Measurements from ENCODE around the gene NRXN3. TPM values are rescaled to one million over a fixed set of nuclear protein-coding genes. Genes with fewer than 3 reads are reported as not detected.

The NRXN3 gene
- total RNA-seq, 4 donors from 2014 or later, result 0.19 to 1.4 (median 0.40) TPM

GRCh38 chr14:79419571-79420327, 1249.6 kb downstream of the NRXN3 start:
- ATAC-seq (ENCODE audit: low FRiP score) (no peak), DNase-seq (ENCODE audit: low spot score) (no peak)
- TF ChIP-seq, protein P1, sequence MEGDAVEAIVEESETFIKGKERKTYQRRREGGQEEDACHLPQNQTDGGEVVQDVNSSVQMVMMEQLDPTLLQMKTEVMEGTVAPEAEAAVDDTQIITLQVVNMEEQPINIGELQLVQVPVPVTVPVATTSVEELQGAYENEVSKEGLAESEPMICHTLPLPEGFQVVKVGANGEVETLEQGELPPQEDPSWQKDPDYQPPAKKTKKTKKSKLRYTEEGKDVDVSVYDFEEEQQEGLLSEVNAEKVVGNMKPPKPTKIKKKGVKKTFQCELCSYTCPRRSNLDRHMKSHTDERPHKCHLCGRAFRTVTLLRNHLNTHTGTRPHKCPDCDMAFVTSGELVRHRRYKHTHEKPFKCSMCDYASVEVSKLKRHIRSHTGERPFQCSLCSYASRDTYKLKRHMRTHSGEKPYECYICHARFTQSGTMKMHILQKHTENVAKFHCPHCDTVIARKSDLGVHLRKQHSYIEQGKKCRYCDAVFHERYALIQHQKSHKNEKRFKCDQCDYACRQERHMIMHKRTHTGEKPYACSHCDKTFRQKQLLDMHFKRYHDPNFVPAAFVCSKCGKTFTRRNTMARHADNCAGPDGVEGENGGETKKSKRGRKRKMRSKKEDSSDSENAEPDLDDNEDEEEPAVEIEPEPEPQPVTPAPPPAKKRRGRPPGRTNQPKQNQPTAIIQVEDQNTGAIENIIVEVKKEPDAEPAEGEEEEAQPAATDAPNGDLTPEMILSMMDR (IDR thresholded peaks at IDR 0.05), result no peak

DNA sequence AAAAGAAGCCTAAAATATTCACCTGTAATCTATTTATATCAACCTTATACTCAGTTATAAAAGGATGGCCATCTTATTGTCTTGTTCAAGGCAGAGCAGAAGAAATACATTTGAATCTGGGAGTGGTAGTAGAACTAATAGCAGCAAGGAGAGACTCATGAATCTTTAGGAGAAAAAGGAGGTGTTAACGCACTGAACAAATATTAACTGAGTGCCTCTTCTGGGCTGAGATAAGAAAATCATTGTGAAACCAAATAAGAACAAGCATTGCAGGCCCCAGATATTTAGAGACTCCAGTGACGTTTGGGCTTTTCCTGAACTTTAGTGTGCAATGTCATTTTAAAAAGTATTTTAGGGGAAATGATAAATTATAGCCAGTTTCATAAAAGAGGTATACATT, 1250.6 kb downstream of the NRXN3 start:
- no peak for DNase-seq (ENCODE audit: low spot score)
- ATAC-seq (ENCODE audit: low FRiP score), result no peak
- TF ChIP-seq, protein P1 (IDR thresholded peaks at IDR 0.05), result no peak

DNA sequence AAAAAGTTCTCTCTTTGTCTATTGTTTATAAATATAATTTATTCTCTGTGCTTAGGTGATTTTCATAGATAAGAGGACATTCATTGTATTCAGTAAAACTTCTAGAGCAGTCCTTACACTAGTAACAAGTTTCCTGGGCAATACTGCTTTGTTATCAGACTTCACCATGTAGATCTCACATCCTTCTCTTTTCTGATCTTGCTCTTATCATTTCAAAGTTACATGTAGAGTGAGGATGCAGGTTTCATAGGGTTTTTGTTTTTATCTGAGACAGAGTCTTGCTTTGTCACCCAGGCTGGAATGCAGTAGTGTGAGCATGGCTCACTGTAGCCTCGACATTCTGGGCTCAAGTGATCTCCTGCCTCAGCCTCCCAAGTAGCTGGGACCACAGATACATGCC, 1251.6 kb downstream of the NRXN3 start:
- no peak for ATAC-seq (ENCODE audit: low FRiP score)
- no peak for DNase-seq (ENCODE audit: low spot score)
- TF ChIP-seq, protein P1 (IDR thresholded peaks at IDR 0.05), result no peak

DNA sequence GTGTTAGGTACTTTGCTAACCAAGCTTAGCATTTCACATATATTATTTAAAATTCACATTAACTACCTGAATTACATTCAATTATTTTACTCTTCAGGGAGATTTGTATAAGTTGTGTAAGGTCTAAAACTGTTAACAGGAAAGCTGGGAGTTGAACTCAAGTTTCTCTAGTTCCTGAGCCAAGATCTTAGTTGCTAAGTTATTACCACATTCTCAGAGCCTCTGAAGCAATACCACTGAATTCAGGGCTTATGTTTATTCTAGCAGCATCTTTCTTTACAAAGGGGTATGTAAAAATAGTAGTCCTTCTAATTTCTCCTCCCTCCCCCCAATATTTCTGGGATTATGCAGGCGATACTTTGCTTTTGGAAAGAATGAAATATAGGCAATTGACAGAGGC, 1254.3 kb downstream of the NRXN3 start:
- TF ChIP-seq, protein P1 (IDR thresholded peaks at IDR 0.05), result no peak
- DNase-seq (ENCODE audit: low spot score) (no peak), ATAC-seq (ENCODE audit: low FRiP score) (no peak)

GRCh38 chr14:79426103-79426755, 1256.1 kb downstream of the NRXN3 start:
- DNase-seq (ENCODE audit: low spot score) (no peak), ATAC-seq (ENCODE audit: low FRiP score) (no peak)
- TF ChIP-seq, protein P1 (IDR thresholded peaks at IDR 0.05), result no peak

GRCh38 chr14:79432640-79433039, 1262.5 kb downstream of the NRXN3 start:
- ATAC-seq (ENCODE audit: low FRiP score) (no peak), DNase-seq (ENCODE audit: low spot score) (no peak)
- TF ChIP-seq, protein P1 (IDR thresholded peaks at IDR 0.05), result no peak

DNA sequence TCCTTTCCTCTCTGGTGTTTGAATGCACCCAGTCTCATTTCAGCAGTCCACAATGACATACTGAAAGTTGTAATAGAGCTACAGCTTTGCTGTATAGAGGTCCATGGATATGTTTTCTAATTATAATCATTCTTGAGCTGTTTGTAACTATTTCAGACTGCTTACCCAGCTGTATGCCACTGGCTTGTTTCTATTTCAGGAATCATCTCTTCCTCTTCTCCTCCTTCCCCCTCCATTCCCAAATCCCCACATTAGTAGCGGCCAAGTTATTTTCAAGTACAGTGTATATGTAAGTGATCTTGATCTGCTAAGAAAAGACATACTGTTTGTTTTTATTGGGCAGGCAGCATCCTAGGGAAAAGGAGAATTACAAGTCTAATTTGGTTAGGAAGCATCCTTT, 1266.2 kb downstream of the NRXN3 start:
- TF ChIP-seq, protein P1 (IDR thresholded peaks at IDR 0.05), result no peak
- ATAC-seq (ENCODE audit: low FRiP score) (no peak), DNase-seq (ENCODE audit: low spot score) (no peak)

Measured in omental fat pad (tissue), 4 donors.